ENCODE data around the gene ANKRD36. TPM values are rescaled to one million over a fixed set of nuclear protein-coding genes. Genes with fewer than 3 reads are reported as not detected.
"Not testable (repeated sequence)": the region's sequence is repeated elsewhere in the genome, so short reads cannot be mapped to it uniquely, and the experiment has no call there.

Gene ANKRD36
- total RNA-seq, 1 donor from 2014 or later, result 24.4 TPM

DNA sequence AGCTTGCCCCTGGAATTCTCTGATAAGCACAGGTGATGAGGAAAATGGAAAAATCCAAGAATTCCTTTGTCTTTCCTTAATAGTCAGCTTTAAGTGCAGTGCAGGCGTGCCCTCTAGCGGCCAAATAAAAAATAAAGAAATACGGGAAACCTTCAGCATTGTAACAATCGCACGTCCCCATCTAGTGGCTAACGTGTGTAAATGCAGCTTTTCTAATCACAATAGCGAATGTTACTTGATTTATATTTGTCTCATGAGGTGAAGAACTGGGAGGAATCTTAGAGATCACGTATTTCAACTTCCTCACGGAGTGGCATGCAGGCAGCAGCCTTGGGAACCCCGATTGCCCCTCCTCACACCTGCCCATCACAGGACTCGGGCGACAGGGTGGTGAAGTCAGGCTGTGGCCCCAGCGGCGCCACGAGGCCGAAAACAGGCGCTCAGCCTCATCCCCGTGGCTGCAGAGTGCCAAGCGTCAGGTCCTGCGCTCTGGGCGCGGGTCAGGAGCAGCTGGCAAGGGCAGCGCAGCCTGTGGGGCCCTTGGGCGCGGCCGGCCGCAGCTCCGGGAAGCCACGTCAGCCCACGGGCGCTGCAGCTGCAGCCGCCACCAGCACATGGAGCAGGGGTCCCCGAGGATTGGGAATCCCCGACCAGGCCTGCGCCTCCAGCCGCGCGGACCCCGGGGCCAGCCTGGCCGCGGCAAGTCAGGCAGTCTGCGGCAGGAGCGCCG is 468 bp upstream of the ANKRD36 start:
- H3K4me3 ChIP-seq, result peak overlapping the region; percentile 74
- peak; percentile 93 to 97 for ATAC-seq
- H3K36me3 ChIP-seq; H3K9me3 ChIP-seq; H3K4me1 ChIP-seq; H3K27me3 ChIP-seq (ENCODE audit: low read depth); intact Hi-C loops (cut with DNase I): not testable (repeated sequence)
- peak; percentile 84 for TF ChIP-seq CTCF (IDR thresholded peaks at IDR 0.05)
- peak; percentile 65 for DNase-seq
- H3K27ac ChIP-seq, result peak overlapping the region; percentile 93

- intact Hi-C loops (cut with DNase I); H3K9me3 ChIP-seq; H3K4me1 ChIP-seq; H3K36me3 ChIP-seq; H3K27me3 ChIP-seq (ENCODE audit: low read depth): not testable (repeated sequence)
- H3K4me3 ChIP-seq, result peak overlapping the region; percentile 74
- peak overlapping the region; percentile 93 for H3K27ac ChIP-seq
- DNase-seq (peak; percentile 53), ATAC-seq (peak; percentile 42 to 56)
These were observed 916 bp downstream of the ANKRD36 start for GRCh38 chr2:97113882-97114255.

DNA sequence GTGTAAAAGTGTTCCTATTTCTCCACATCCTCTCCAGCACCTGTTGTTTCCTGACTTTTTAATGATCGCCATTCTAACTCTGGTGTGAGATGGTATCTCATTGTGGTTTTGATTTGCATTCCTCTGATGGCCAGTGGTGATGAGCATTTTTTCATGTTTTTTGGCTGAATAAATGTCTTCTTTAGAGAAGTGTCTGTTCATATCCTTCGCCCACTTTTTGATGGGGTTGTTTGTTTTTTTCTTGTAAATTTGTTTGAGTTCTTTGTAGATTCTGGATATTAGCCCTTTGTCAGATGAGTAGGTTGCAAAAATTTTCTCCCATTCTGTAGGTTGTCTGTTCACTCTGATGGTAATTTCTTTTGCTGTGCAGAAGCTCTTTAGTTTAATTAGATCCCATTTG is 16.1 kb downstream of the ANKRD36 start:
- H3K36me3 ChIP-seq; intact Hi-C loops (cut with DNase I); ATAC-seq; H3K9me3 ChIP-seq; H3K4me1 ChIP-seq; DNase-seq; H3K27me3 ChIP-seq (ENCODE audit: low read depth); H3K4me3 ChIP-seq; H3K27ac ChIP-seq: not testable (repeated sequence)

DNA sequence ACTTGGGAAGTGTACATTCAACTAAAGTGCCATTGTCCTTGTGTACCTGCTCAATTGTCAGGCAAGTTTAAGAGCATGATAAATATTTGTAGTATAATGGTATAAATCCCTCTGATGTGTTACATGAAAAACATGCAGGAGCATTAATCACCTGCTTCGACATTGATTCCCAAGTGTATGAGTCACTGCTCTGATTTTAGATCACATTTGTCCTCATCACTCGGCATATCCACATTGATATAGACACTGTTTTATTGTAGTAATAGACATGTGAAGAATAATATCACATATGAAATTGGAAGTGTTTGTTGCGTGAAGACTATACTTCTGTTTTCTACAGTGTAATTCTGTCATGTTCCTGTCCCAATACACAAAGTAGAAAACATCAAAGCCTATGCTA is 31.1 kb downstream of the ANKRD36 start:
- H3K27me3 ChIP-seq (ENCODE audit: low read depth); intact Hi-C loops (cut with DNase I); ATAC-seq; H3K4me3 ChIP-seq; H3K4me1 ChIP-seq; H3K27ac ChIP-seq; DNase-seq; H3K9me3 ChIP-seq: not testable (repeated sequence)
- H3K36me3 ChIP-seq, result peaks cover 36% of the 10 kb centered on the region

DNA sequence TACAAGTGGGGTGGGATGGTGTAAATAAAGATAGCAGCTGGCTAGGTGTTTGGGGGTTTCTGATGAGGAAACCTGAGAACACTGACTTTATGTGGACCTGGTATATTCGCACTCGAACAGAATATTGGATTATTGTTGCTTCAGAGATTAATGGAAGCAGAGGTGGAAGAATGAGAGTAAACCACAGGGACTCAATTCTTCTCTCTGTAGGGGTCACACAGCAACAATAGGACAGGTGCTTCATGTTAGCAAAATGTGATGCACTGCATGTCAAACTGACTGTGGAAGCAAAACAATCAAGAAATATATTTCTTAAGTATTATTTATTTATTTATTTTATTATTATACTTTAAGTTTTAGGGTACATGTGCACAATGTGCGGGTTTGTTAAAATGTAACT is 53.6 kb downstream of the ANKRD36 start:
- H3K9me3 ChIP-seq; DNase-seq; H3K4me1 ChIP-seq; H3K4me3 ChIP-seq; intact Hi-C loops (cut with DNase I); H3K27me3 ChIP-seq (ENCODE audit: low read depth); H3K27ac ChIP-seq: not testable (repeated sequence)
- H3K36me3 ChIP-seq, result peaks cover 17% of the 10 kb centered on the region
- ATAC-seq, result peak in 1 of 2 donors; percentile 67

DNA sequence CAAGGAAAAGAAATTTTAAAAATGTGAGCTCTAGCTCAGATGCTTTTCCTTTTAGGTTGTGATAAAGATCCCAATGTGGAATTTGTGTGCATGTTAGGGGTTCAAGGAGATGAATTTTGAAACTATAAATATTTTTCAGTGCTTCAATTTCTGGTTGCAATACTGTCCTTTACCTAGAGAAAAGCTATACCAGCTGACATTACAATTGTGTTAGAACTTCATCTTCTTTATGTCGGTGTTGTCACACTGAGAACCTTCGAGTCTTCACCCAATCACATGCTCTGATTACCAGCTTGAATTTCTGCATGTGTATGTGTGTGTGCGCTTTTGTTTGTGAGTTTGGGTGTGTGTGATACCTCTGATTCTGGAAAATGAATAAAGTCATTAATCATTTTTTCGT is 55.0 kb downstream of the ANKRD36 start:
- peaks cover 17% of the 10 kb centered on the region for H3K36me3 ChIP-seq
- DNase-seq; H3K27me3 ChIP-seq (ENCODE audit: low read depth); intact Hi-C loops (cut with DNase I); H3K4me3 ChIP-seq; H3K4me1 ChIP-seq; H3K27ac ChIP-seq; H3K9me3 ChIP-seq: not testable (repeated sequence)
- ATAC-seq, result peak; percentile 19 to 46

GRCh38 chr2:97168583-97168982 is 55.6 kb downstream of the ANKRD36 start:
- not testable (repeated sequence) for H3K4me1 ChIP-seq, DNase-seq, H3K9me3 ChIP-seq

DNA sequence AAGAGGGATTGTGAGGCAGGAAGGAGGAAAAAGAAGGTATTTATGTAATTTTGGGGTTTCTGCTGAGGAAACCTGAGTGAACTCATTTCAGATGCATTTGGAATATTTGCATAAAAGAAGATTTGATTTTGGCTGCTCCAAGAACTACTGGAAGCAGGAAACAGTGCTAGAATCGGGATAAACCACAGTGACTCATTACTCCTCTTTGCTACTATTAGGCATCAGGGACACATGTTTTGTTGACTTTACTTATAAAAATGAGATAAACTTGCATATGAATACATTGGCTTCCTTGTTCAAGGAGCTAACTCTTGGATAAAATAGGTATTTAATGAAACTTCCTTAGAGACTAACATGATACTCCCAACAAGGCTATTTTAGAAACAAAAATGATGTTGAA is 67.4 kb downstream of the ANKRD36 start:
- H3K9me3 ChIP-seq; H3K27ac ChIP-seq; H3K27me3 ChIP-seq (ENCODE audit: low read depth); H3K4me3 ChIP-seq; intact Hi-C loops (cut with DNase I); DNase-seq; ATAC-seq; H3K4me1 ChIP-seq: not testable (repeated sequence)
- H3K36me3 ChIP-seq, result peaks cover 32% of the 10 kb centered on the region

More at GRCh38 chr2:97168583-97168982, 55.6 kb downstream of the ANKRD36 start:
- intact Hi-C loops (cut with DNase I); H3K27ac ChIP-seq; H3K4me3 ChIP-seq; H3K27me3 ChIP-seq (ENCODE audit: low read depth); ATAC-seq: not testable (repeated sequence)
- H3K36me3 ChIP-seq, result peaks cover 13% of the 10 kb centered on the region

GRCh38 chr2:97195349-97195748 is 82.4 kb downstream of the ANKRD36 start:
- H3K9me3 ChIP-seq; ATAC-seq; H3K4me3 ChIP-seq; DNase-seq; H3K27me3 ChIP-seq (ENCODE audit: low read depth); H3K27ac ChIP-seq; intact Hi-C loops (cut with DNase I); H3K4me1 ChIP-seq: not testable (repeated sequence)
- H3K36me3 ChIP-seq, result peaks cover 67% of the 10 kb centered on the region

- H3K27ac ChIP-seq; intact Hi-C loops (cut with DNase I); H3K4me3 ChIP-seq; H3K27me3 ChIP-seq (ENCODE audit: low read depth); H3K9me3 ChIP-seq; ATAC-seq; DNase-seq; H3K4me1 ChIP-seq: not testable (repeated sequence)
- peaks cover 61% of the 10 kb centered on the region for H3K36me3 ChIP-seq
These were observed 84.3 kb downstream of the ANKRD36 start for GRCh38 chr2:97197251-97197650.

DNA sequence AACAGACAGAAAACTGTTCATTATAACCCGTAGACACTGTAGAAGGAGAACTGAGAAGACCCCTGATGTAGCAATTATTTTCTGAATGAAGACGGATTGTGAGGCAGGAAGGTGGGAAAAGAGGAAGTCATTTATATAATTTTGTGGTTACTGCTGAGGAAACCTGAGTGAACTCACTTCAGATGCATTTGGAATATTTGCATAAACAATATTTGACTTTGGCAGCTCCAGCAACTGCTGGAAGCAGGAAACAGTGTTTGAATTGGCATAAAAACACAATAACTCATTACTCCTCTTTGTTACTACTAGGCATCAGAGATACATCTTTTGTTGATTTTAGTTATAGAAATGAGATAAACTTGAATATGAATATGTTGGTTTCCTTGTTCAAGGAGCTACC is 87.9 kb downstream of the ANKRD36 start:
- DNase-seq; intact Hi-C loops (cut with DNase I); ATAC-seq: not testable (repeated sequence)

DNA sequence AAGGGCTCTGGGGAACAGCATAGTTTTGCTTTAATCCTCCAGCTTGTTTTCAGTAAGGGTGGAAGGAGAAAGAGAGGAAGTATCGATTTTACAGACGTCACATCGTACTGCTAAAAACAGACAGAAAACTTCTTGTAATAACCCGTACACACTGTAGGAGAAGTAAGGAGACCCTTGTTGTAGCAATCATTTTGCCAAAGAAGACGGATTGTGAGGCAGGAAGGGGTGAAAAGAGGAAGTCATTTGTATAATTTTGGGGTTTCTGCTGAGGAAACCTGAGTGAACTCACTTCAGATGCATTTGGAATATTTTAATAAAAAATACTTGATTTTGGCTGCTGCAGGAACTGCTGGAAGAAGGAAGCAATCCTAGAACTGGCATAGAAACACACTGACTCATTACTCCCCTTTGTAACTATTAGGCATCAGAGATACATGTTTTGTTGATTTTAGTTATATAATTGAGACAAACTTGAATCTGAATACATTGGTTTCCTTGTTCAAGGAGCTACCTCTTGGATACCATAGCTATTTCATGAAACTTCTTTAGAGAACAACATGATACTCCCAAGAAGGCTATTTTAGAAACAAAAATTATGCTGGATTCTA is 89.8 kb downstream of the ANKRD36 start:
- H3K9me3 ChIP-seq; H3K4me3 ChIP-seq; H3K27me3 ChIP-seq (ENCODE audit: low read depth); ATAC-seq; H3K4me1 ChIP-seq; DNase-seq; H3K27ac ChIP-seq; intact Hi-C loops (cut with DNase I): not testable (repeated sequence)
- H3K36me3 ChIP-seq, result peaks cover 46% of the 10 kb centered on the region

More for the DNA sequence above, 87.9 kb downstream of the ANKRD36 start:
- not testable (repeated sequence) for H3K9me3 ChIP-seq; H3K4me3 ChIP-seq; H3K27me3 ChIP-seq (ENCODE audit: low read depth); H3K27ac ChIP-seq; H3K4me1 ChIP-seq
- peaks cover 65% of the 10 kb centered on the region for H3K36me3 ChIP-seq

Measured in lower lobe of right lung (tissue), 2 donors.